GM21447 (cell line): ENCODE data around the gene CPNE4.
A peak's percentile ranks its signal among the peaks of the same experiment; 100 is the strongest.

ENCODE experiments used
- ATAC-seq: cut with Tn5 transposase; IDR thresholded peaks from one replicate; pipeline ENCODE4 v1.9.1; 2021; ENCODE audit not compliant: unreplicated experiment

Gene CPNE4

DNA sequence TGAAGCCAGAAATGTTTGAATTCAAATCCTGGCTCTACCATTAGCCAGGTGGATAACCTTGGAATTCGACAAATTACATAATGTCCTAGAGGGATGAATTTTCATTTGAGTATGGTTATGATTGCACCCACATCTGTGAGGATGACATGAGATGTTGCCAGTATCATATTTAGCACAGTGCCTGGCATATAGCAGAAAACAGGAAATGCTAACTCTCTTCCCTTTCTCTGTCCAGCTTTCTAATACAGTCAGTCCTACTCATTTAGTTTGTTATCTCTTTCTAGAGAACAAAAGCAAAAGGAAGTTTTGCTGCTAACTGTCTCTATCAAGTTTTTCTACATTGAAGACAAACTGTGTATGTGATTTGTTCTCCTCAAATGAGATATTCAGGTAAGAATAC is 231.7 kb downstream of the CPNE4 start:
- no peak for ATAC-seq

DNA sequence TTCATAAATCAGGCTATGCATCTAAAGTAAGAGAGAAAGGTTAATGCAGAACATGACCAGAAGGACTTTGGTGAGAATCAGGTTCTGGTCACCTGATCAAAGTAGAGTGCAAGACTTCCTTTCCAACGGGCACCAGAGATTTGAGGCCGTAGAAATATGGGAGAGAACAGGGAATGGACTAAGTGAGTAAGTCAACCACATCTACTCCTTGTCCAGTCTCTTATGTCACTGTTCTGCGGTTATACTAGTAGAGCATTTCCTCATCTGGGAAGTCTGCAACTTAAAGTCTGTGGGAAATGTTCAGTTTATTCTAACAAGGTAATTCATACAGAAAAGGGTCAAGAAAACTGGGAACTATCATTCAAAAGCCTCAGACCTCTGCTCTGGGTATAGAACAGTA is 232.8 kb downstream of the CPNE4 start:
- ATAC-seq: no peak

DNA sequence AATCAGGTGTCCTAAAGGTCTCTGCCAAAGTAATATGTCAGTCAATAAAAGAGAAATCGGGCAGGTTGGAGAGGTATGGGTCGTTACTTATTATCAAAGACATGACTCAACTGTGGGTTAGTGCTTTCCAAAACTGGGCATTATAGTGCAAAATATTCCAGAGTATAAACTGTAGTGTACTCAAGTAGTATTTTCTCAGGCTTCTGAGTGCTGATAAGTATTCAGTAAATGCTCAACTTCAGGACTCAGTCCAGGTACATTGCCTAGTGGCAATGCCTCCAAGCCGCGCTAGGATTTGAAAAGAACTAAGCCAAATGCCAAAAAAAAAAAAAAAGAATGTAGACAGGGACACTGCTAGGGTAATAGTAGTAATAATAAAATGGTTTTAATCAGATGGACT is 233.2 kb downstream of the CPNE4 start:
- ATAC-seq: no peak

DNA sequence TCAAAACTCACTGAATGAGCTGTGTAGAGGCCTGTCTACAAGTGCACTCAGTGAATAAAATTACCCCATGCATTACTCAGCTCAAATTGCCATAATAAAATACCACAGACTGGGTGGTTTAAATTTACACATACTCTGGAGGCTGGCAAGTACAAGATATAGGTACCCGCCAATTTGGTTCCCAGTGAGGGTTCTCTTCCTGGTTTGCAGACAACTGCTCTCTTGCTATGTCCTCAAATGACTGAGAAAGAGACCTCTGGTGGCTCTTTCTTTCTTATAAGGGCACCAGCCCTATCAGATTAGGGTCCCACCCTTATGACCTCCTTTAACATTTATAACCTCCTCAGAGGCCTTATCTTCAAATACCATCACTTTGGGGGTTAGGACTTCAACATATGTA is 237.0 kb downstream of the CPNE4 start:
- no peak for ATAC-seq

DNA sequence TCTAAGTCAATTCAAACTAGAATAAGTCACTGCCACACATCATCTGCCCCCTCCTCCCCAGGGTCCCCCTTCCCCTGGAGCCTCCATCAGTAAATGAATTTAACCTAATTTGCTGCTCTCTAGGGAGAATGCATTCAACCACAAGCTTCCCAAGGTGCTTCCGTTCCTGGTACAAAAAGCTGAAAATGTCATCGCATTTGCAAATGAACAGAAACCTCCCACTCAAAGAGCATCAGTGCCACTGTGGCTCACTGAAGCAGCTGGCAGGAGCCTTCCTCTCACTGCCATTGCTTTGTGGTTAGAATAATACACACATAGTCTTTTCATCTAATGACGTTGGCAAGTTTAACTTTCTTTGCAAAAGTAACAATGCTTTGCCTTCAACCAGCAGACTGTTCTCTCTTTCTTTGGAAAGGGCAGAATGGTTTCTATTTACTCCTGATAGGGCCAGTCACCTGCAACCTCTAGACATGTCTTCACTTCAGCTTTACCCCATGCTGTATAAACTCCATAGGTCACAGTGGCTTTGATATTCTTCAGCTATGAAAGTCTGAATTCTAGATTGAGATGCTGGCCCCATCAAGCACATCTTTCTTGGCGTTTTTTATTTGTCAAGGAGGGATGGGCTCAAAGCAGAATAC is 238.1 kb downstream of the CPNE4 start:
- ATAC-seq: peak; percentile 64

DNA sequence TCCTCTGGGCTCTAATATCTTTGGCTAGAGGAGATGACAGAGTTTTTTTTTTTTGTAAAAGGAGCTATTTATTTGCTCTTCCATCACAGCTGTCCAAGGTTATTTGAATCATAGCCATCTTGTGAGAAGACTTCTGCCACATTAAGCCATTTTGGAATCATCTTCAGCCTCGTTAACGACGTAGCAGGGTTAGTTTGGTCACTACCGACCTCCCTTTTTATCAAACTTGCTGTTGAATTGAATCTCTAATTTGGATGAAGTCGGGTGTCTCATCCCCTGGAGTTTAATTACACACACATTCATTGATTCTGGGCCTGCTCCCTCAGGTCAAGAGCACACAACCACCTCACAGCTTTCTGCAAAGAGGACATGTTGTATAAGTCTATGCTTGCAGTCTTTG is 238.7 kb downstream of the CPNE4 start:
- peak; percentile 11 for ATAC-seq

DNA sequence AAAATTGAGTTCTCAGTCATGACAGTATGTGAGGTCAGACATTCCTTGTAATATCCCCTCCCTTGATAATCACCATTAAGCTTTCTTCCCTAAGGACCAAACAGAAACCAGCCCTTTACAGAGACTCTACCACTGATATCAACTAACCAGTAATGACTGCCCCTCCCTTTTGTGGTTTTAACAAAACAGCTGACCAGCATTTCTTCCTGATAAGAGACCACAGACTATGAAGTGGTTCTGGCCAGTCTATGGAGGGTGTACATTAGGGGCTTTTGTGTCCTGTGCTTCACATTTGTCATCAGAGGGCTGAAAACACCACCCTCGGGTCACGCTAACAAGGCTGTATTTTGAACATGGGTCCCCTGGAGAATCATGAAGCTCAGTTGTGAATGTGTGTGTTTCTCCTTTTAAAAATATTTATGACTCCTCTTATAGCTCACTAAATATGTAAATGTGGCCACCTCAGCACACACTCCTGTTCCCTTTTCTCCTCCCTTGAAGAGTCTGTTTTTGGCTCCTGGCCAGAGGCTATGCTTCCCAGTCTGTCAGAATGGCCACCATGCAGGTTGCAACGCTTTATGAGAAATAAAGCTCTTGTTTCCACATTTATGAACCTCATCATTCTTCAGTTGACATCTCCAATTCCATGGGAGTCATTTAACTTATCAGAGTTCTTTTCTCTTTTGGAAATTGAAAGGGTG is 239.3 kb downstream of the CPNE4 start:
- peak; percentile 51 for ATAC-seq

DNA sequence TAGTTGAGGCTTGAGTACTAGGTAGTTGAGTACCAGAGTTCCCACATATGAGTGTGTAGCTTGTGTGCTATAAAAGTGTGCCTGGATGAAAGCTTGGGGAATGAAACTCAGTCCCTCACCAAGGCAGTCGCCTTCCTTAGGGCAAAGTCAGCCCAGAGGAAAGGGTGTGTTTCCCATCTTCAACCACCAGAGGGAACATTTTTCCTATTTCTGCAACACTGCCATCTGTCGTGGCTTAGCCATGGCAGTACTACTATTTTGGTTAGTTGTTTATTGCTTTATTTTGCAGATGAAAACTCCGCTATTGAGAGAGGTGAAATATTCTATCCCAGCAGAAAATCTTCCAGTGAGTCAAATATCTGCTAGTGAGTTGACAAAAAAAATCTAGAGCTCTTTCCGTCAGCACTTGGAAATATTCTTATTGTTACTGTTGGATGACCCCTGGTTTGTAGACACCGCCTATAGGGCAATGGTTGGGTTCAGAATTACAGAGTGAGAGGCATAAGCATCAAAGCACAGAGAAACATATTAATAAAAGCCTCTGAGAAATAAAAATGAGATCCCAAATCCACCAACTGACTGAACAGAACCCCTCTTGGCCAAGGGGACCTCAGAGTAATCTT is 239.9 kb downstream of the CPNE4 start:
- ATAC-seq: peak; percentile 55

DNA sequence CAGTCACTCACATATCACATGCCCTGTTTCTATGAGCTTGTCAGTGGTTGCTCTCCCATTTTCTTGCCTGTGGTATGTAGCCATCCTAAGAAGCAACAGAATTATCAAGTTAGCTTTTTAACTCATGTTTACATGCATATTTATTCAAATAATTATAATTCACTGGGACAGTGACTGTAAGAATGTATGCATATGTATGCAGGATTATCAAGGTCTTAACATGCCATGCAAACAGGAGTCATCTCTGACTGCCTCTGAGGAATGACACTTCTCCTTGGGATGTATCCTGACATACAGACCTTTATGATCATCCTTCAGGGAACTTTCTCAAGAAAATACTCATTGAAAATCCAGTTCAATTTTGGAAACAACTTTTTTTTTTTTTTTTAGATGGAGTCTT is 240.9 kb downstream of the CPNE4 start:
- ATAC-seq: no peak

DNA sequence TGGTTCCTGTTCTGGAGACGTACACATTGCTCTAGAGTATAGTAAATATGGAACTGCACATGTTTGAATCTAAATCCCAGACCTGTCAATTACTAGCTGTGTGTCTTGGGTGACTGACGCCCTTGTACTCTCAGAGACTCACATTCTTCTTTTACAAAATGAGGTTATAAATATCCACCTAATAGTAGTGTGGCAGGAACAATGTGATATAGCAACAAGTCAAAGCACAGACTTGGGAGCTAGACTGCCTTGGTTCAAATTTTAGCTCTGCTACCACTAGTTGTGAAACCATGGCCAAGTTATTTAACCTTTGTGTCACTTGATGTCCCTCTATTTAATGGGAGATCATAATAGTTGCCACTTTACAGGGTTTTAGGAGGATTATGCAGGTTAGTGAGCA is 245.6 kb downstream of the CPNE4 start:
- no peak for ATAC-seq

DNA sequence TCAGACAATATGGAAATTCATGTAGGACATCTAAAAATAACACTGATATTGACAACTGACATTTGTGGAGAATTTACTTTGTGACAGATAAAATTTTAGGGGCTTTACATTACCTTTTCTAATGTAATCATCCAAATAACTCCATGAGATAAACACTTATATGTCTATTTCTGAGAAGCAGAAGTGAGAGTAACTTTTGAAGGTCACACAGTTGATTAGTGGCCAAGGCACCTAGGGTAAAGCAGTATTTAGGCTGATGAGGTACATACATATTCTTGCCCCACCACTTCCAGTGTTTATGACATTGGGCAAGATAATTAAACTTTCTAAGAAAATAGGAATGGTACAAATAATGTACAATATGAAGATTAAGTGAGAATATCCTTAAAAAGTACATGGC is 248.4 kb downstream of the CPNE4 start:
- no peak for ATAC-seq

DNA sequence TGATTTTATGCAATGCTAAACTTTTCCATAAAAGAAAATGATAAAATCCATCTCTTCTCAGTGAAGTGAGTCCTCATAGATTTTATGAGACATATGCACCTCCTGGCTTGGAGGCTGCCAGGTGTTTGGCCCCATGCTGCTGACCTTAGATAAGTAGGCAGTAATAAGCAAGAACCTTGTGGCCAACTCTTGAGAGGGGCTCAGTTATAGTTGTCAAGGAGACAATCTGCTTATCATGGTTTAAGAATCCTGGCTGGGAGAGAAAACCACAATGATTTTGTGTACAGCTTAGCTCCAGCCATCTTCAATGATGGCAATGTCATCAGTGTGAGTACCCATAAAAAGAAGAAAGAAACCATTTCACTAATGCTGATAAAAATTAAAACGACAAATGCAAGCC is 252.1 kb downstream of the CPNE4 start:
- no peak for ATAC-seq

DNA sequence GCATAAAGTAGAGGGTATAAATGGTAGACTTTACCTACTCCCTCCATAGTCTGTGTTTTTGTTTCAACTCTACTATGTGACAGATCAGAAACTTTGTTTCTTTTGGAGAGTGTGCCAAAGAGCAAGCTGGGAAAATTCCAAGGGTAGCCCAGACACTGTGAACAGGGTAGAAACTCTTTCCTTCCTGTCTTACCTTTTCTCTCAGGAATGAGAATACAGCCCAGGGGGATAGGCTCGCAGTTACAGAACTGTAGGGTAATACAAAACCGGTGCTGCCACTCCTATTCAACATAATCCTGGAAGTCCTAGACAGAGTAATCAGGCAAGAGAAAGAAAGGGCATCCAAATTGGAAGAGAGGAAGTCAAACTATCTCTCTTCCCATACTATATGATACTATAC is 256.3 kb downstream of the CPNE4 start:
- ATAC-seq: no peak

DNA sequence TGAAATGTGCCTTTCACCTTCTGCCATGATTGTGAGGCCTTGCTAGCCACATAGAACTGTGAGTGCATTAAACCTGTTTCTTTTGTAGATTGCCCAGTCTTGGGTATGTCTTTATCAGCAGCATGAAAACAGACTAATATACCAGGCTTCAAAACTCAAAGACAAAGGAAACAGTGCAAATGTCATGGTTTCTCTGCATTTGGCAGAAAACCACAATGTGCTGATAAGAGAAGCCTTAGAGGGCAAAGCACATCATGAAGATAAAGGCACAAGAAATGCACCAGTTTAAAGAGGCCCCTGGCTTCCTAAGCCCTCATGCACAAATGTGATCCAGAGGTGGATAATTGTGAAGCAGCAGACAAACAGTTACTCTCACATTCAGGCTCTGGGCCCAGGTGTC is 259.2 kb downstream of the CPNE4 start:
- ATAC-seq: no peak

DNA sequence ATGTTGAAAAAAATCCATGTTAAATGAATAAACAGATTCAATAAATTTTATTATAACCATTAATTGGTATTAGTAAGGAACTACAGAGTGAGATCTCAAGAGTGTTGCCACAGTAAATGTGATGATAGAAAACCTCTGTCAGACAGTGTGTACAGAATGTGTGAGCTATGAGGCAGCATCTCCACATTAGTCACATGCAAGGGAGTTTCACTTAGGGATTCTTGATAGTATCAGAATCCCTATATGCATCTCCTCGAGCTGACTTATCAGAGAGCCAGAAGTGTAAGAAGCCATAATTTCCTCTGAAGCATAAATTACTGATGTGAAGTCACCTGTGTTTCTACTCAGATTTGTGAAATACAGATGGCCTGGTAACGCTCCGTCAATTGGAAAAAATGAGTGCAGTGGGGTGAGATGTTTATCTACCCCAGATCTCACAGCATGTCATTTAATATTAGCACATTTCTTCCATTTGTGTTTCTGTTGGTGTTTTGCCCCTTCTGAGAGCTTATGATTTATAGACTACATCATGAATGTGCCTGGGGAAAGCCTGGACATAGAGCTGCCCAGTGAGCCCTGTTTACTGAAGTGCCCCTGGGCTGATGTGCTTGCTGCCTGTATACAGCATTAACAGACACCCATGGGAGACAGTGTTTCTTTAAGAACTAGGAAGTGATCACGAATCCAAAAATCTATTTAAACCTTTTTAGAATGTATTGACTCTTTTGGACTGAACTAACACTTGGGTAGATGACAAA is 262.4 kb downstream of the CPNE4 start:
- ATAC-seq: no peak

DNA sequence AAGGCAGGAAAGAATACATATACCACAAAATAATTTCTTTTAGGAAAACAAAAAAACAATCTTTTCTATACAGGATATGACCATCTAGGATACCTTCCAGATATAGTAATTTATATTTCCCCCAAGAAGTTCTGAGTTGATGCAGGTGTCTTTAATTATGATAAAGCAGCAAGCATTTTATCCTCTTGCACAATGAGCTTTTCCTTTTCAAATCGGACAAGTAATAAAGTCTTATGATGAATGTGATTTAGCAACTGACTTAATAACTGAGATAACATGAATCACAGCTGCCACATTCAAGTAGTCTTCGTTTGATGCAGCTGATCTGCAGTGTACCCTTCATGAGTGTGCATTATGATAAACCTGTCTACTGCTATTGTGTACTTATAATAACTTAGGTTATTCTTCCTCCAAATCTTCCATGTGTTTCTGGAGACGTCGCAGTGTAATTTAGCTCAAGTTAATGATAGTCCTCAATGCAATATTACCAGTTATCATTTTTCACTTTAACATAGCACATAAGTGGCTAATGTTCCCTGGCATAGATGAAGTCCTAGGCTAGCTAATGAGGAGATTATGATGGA is 271.7 kb downstream of the CPNE4 start:
- no peak for ATAC-seq

DNA sequence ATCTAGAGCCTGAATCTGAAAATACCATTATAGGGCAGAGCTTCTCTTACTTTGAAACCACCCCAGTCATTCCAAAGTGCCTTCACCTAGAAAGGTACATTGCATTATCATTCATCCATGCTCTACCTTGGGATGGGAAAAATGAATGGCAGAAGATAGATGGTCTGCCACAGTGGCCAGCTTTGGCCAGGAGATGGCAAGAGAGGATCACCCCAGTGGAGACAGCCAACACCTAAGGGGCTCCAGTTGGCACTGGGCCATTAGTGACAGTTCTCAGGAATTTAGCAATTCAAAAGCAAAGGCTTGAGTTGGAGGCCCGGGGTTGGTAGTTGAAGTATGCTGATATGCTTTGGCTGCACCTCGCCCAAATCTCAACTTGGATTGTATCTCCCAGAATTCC is 278.4 kb downstream of the CPNE4 start:
- no peak for ATAC-seq

DNA sequence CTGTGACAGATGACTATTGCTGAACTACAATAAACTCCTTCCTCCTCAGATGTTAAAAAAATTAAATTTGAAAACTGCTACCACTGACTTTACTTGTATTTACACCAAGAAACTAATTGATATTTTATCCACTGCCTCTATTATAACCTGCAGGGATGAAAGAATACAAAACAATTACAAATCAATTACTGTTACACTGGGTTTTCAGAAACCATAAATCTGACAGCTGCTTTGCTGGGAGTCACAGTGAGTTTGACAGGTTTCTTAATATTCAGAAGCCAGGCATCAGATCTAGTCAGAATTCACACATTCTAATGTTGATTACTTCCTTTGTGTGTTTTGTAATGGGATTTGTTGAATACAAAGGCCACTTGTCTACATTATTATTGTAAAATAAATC is 279.4 kb downstream of the CPNE4 start:
- no peak for ATAC-seq

DNA sequence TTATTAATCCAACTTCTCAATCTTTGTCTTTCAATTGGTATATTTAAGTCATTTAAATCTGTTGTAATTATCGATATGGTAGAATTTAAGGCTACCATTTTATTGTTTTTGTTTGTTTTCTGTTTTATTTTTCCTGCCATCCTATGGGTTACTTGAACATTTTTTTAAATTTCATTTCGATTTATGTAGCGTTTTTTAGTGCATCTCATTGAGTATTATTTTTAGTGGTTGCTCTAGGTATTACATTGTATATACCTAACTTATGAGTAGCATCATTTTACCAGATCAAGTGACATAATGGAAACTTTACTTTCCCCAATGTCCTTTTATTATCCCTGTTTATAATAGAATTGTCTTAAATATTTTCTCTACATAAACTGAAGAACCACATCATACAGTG is 284.6 kb downstream of the CPNE4 start:
- no peak for ATAC-seq

DNA sequence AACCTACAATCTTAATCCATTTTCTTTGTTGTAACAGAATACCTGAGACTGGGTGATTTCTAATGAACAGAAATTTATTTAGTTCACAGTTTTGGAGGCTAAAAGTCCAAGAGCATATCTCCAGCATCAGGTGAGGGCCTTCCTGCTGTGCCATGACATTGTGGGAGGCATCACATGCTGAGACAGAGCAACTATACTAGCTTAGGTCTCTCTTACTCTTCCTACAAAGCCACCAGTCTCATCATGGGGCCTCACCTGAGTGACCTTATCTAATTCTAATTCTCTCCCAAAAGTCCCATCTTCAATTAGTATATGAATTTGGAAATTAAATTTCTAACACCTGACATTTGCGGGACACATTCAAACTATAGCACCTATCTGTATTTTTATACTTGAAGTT is 285.0 kb downstream of the CPNE4 start:
- ATAC-seq: no peak

DNA sequence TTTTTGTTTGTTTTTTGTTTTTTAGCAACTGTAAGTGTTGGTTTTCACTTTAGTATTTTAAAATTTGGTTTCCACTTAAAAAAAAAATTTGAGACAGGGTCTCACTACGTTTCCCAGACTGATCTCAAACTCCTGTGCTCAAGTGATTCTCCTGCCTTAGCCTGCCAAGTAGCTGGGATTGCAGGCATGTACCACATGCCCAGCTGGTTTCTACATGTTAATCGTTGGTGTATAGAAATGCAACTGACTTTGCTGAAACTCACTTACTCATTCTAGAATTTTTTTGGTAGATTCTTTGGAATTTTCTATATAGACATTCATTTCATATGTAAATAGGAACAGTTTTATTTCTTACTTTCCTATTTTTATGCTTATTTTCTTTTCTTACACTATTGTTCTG is 287.3 kb downstream of the CPNE4 start:
- ATAC-seq: no peak

DNA sequence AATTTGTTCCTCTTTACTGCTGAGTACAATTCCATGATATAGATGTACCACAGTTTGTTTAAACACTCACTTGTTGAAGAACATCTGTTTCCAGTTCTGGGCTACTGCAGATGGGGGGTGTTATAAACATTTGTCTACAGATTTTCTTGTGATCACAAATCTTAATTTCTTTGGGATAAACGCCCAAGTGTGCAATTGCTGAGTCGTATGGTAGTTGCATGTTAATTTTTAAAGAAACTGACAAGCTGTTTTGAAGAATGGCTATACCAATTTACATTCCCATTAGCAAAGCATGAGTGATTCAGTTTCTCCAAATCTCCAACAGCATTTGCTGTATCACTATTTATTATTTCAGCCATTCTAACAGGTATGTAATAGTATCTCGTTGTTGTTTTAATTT is 290.0 kb downstream of the CPNE4 start:
- no peak for ATAC-seq
